PFSK-1 (cell line): ENCODE results near the gene PARN.

Source experiments
- POLR2AphosphoS5 ChIP-seq: IDR thresholded peaks from 2 replicates; pipeline ENCODE4 v1.6.1; 2012; ENCODE audit warnings: low read depth, mild to moderate bottlenecking, control low read depth, low read length, moderate library complexity
- SIN3A ChIP-seq: IDR thresholded peaks from 2 replicates; pipeline ENCODE4 v1.6.1; 2012; ENCODE audit warnings: mild to moderate bottlenecking, low read length, moderate library complexity, borderline replicate concordance; ENCODE audit not compliant: insufficient read depth
- TAF1 ChIP-seq: IDR thresholded peaks from 2 replicates; pipeline ENCODE4 v1.6.1; 2012; ENCODE audit warnings: low read length, control low read depth, borderline replicate concordance; ENCODE audit not compliant: insufficient read depth
- TF ChIP-seq, protein P1 (sequence below), 2 experiments: IDR thresholded peaks; 2 replicates each; pipeline versions ENCODE4 v1.6.1 to v1.8.0; 2011 to 2012; ENCODE audit warnings: low read depth in 2 of 2, low read length in 2 of 2, control low read depth in 1 of 2, inconsistent platforms in 1 of 2, mild to moderate bottlenecking in 1 of 2, moderate library complexity in 1 of 2; ENCODE audit not compliant: insufficient read depth in 1 of 2

DNA sequence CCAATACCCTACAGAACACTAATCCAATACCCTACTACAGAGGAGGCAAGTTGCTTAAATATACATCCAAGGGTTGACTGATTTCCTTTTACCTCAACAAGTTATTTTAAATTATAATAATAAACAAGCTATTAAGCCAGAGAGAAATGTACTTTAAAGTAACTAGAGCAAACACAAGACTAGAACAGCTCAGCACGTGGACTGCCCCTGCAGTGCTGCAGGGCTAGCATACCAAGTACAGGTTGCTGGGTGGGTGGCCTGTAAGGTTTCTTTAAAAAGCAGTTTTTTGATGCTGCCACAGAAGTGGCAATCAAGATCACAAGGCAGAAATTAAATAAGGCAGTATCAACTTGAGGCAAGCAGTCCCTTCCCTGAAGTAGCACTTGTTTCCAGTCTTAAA is 63.5 kb downstream of the PARN start:
- TF ChIP-seq SIN3A (no peak), TAF1 (no peak), POLR2AphosphoS5 (no peak)
- TF ChIP-seq, protein P1, sequence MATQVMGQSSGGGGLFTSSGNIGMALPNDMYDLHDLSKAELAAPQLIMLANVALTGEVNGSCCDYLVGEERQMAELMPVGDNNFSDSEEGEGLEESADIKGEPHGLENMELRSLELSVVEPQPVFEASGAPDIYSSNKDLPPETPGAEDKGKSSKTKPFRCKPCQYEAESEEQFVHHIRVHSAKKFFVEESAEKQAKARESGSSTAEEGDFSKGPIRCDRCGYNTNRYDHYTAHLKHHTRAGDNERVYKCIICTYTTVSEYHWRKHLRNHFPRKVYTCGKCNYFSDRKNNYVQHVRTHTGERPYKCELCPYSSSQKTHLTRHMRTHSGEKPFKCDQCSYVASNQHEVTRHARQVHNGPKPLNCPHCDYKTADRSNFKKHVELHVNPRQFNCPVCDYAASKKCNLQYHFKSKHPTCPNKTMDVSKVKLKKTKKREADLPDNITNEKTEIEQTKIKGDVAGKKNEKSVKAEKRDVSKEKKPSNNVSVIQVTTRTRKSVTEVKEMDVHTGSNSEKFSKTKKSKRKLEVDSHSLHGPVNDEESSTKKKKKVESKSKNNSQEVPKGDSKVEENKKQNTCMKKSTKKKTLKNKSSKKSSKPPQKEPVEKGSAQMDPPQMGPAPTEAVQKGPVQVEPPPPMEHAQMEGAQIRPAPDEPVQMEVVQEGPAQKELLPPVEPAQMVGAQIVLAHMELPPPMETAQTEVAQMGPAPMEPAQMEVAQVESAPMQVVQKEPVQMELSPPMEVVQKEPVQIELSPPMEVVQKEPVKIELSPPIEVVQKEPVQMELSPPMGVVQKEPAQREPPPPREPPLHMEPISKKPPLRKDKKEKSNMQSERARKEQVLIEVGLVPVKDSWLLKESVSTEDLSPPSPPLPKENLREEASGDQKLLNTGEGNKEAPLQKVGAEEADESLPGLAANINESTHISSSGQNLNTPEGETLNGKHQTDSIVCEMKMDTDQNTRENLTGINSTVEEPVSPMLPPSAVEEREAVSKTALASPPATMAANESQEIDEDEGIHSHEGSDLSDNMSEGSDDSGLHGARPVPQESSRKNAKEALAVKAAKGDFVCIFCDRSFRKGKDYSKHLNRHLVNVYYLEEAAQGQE (IDR thresholded peaks at IDR 0.05; ENCODE audit: insufficient read depth in 1 of 2, low read depth in 2 of 2, low read length in 2 of 2): no peak
